ENCODE data around the gene HM13. TPM values are rescaled to one million over a fixed set of nuclear protein-coding genes. Genes with fewer than 3 reads are reported as not detected.

HM13 gene
- total RNA-seq, 2 donors from 2014 or later, result 73.2 to 79.4 TPM

GRCh38 chr20:31566658-31567379 is 52.6 kb downstream of the HM13 start:
- peak overlapping the region in 3 of 4 donors; percentile 16 to 40 (median 19) for H3K27ac ChIP-seq
- peaks cover 0 to 17% of the 10 kb centered on the region in 2 donors for H3K36me3 ChIP-seq (replicated peaks in 1 of 2; ENCODE audit: insufficient read depth in 1 of 2, low read depth in 2 of 2)
- TF ChIP-seq POLR2A (IDR thresholded peaks at IDR 0.05), result no peak
- no peak for TF ChIP-seq CTCF (IDR thresholded peaks at IDR 0.05)
- intact Hi-C loops (cut with DNase I), result loop anchor here (5.0 kb wide), 1 partner anchor 45 kb away; no protein-coding TSS in a partner anchor
- peaks cover 11% of the 10 kb centered on the region for H3K4me1 ChIP-seq
- no peak overlapping the region for H3K4me3 ChIP-seq
- H3K9me3 ChIP-seq, result no peaks in the 10 kb centered on the region
- no peaks in the 10 kb centered on the region for H3K27me3 ChIP-seq
- no peak for ATAC-seq
- WGBS, 2 donors, result 54 to 61% methylated on average over 11 to 14 of the region's 14 CpGs
- peak in 2 of 4 donors; percentile 30 to 73 for DNase-seq

GRCh38 chr20:31567380-31567720 is 53.1 kb downstream of the HM13 start:
- Histone ChIP-seq H3K4me3 (no peak overlapping the region), H3K36me3 (replicated peaks in 1 of 2; ENCODE audit: insufficient read depth in 1 of 2, low read depth in 2 of 2) (peaks cover 0 to 12% of the 10 kb centered on the region in 2 donors), H3K4me1 (peaks cover 16% of the 10 kb centered on the region), H3K9me3 (no peaks in the 10 kb centered on the region), H3K27me3 (no peaks in the 10 kb centered on the region), H3K27ac (peak overlapping the region in 1 of 4 donors; percentile 40)
- intact Hi-C loops (cut with DNase I), result loop anchor here (5.0 kb wide), 1 partner anchor 45 kb away; no protein-coding TSS in a partner anchor
- DNase-seq (no peak), ATAC-seq (no peak)
- TF ChIP-seq CTCF (IDR thresholded peaks at IDR 0.05), result no peak
- no peak for TF ChIP-seq POLR2A (IDR thresholded peaks at IDR 0.05)

GRCh38 chr20:31568041-31568731 is 53.9 kb downstream of the HM13 start:
- TF ChIP-seq CTCF (IDR thresholded peaks at IDR 0.05) (no peak), POLR2A (IDR thresholded peaks at IDR 0.05) (no peak)
- H3K4me1 ChIP-seq, result peaks cover 20% of the 10 kb centered on the region
- H3K4me3 ChIP-seq, result no peak overlapping the region
- DNase-seq, result no peak
- H3K36me3 ChIP-seq (replicated peaks in 1 of 2; ENCODE audit: insufficient read depth in 1 of 2, low read depth in 2 of 2), result peaks cover 0 to 7% of the 10 kb centered on the region in 2 donors
- no peaks in the 10 kb centered on the region for H3K9me3 ChIP-seq
- ATAC-seq, result no peak
- H3K27me3 ChIP-seq, result no peaks in the 10 kb centered on the region
- intact Hi-C loops (cut with DNase I), result loop anchor here (5.0 kb wide), 1 partner anchor 44 kb away; no protein-coding TSS in a partner anchor
- H3K27ac ChIP-seq, result peak overlapping the region in 2 of 4 donors; percentile 93 to 94
- whole genome bisulfite sequencing, 2 donors, result 80 to 81% methylated on average over 14 to 21 of the region's 21 CpGs

GRCh38 chr20:31568773-31569162 is 54.5 kb downstream of the HM13 start:
- intact Hi-C loops (cut with DNase I), result loop anchor here (5.0 kb wide), 1 partner anchor 44 kb away; no protein-coding TSS in a partner anchor
- DNase-seq (no peak), ATAC-seq (no peak)
- H3K9me3 ChIP-seq, result no peaks in the 10 kb centered on the region
- peaks cover 0 to 7% of the 10 kb centered on the region in 2 donors for H3K36me3 ChIP-seq (replicated peaks in 1 of 2; ENCODE audit: insufficient read depth in 1 of 2, low read depth in 2 of 2)
- TF ChIP-seq CTCF (IDR thresholded peaks at IDR 0.05) (no peak), POLR2A (IDR thresholded peaks at IDR 0.05) (no peak)
- peak overlapping the region in 2 of 4 donors; percentile 93 to 94 for H3K27ac ChIP-seq
- peaks cover 26% of the 10 kb centered on the region for H3K4me1 ChIP-seq
- no peaks in the 10 kb centered on the region for H3K27me3 ChIP-seq
- H3K4me3 ChIP-seq, result no peak overlapping the region
- WGBS, 2 donors, result 91 to 92% methylated on average over 4 of the region's 5 CpGs
